GM18498 (cell line): Measurements from ENCODE around the gene SLC25A31.

Experiments used
- ATAC-seq: cut with Tn5 transposase; IDR thresholded peaks from one replicate; pipeline ENCODE4 v1.9.1; 2021; ENCODE audit warnings: mild to moderate bottlenecking, moderate library complexity; ENCODE audit not compliant: unreplicated experiment

The SLC25A31 gene

DNA sequence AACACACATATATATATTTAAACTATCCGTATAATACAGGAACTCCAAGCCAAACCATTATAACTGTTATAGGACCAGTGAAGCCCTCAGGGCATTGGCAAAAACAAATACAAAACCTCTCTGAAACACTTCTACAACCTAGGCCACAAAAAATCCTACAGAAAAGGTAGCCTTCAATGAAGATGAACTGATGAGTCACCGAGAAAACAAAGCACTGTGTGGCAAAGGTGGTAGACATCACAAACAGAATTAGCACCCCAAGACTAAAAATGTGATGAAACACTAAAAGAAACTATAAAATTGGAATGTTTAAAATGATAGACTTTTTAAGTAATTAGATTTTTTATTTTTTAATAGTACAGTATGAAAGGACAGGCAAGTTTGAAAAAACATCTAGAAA, 46.4 kb downstream of the SLC25A31 start:
- ATAC-seq = no peak

DNA sequence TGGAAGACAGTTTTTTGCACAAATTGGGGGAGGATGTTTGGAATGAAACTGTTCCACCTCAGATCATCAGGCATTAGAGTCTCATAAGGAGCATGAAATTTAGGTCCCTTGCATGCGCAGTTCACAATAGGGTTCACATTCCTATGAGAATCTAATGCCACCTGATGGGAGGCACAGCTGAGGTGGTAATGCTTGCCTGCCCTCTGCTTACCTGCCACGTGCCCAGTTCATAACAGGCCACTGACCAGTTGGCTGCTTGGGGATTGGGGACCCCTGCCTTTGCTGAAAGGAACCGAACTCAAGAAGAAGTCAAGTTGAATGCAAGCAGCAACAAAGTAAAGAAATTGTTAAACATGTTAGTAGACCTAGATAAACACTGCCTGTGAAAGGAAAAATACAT, 47.3 kb downstream of the SLC25A31 start:
- no peak for ATAC-seq

GRCh38 chr4:127778102-127778501, 47.9 kb downstream of the SLC25A31 start:
- ATAC-seq = no peak

DNA sequence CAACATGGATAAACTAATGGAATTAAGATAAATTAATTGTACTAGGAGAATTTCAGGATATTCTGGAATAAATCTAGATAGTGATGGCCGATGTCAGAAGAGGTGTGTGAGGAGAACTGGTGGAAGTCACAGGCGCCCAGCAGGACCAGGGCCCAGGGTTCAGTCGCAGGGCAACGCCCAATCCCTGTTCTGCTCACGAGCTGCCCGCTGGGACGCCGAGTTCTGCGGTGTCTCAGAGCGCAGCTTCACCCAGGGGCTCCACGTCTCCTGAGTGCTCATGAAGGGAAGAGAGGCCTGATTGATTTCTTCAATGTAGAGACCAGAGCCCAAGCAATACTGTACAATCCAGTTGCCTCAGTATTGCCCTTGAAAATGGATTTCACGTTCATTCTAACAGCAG, 50.4 kb downstream of the SLC25A31 start:
- ATAC-seq = no peak

- ATAC-seq = peak; percentile 39
Measured at GRCh38 chr4:127781300-127782024, 51.3 kb downstream of the SLC25A31 start.

DNA sequence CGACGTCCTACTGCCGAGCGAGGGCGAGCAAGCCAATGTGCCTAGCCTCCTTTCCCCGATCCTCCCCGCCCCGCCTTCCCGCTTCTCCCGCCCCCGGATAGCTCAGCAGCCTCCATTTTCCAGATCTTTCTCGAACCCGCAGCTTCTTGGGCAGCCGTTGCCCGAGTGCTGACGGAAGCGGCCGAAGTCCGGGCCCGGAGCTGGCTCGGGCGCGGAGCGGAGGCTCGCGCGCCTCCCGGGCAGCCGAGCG, 51.8 kb downstream of the SLC25A31 start:
- ATAC-seq = peak; percentile 79

GRCh38 chr4:127782275-127783025, 52.2 kb downstream of the SLC25A31 start, which contains the start of gene HSPA4L:
Gene HSPA4L (plus strand): TSS chr4:127782322. CDS start chr4:127782551, 229 bp downstream.
- peak; percentile 43 for ATAC-seq

DNA sequence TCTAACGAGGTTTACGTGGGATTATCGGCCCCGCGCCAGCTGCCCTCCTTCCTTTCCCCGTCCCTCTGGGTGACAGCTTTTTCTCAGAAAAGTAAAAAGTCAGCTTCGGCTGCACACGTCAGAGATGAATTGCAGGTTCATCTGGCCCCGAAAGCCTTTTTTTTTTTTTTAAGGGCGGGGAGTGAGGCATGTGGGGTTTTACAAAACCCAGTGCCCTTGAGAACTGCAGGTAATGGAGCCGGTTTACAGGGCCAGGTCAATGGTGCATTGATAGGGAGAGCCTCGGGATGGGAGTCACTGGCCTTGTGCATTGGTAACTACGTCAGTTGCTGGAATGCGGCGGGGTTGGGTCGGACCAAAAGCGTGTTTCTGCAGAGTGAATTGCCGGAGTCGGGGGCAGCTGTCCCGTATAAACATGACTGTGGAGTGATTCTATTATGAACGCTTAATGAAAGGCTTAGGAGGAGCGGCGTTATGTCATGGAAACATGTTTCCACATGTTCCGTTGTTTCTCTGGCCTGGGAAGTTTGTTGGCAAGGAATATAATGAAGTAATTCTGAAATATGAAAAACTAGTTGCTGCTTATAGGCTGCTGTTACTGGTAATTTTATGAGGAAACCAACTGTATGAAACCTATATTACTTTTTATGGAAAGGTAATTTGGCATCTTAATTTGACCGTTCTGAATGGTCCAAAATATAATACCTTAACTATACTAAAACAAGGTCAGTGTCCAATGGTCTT, 53.0 kb downstream of the SLC25A31 start:
- ATAC-seq = peak; percentile 11

DNA sequence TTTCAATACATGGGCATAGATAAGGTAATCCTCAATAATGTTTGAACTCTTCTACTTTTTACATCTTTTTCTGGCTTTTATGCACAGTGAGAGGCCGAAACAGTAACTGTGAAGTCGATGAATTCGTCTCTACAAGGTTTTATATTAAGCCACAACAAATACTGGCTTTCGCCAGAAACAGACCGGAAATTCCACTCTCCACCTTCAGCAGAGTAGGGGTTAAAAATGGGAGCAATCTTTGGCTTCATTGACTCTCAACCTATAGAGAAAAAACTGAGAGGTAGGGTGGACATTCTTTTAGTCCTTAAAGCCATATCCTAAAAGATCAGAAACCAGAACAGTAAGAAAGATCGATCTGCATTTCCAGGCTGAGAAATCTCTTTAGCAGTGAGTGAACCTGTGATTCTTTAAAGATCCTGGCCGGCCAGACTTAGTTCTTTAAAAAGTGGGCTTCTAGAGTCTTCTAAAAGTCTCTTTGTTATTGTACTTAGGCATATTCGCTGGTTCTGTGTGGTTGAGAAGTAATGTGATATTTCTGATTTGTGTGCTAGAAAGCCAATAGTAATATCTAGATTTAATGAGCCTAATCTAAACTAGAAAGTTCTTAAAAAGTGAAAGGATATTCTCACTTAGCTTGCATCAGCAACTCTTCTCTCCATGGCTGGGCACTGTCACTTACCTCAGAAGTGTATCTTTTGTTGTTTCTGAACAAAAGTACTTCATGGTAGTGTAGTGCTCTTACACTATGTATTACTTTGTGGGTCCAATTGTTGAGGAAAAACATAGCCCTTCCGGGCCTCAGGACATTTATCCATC, 54.0 kb downstream of the SLC25A31 start:
- no peak for ATAC-seq

- no peak for ATAC-seq
Measured at GRCh38 chr4:127788517-127788916, 58.3 kb downstream of the SLC25A31 start.

- no peak for ATAC-seq
Measured at GRCh38 chr4:127791391-127791790, 61.2 kb downstream of the SLC25A31 start.

DNA sequence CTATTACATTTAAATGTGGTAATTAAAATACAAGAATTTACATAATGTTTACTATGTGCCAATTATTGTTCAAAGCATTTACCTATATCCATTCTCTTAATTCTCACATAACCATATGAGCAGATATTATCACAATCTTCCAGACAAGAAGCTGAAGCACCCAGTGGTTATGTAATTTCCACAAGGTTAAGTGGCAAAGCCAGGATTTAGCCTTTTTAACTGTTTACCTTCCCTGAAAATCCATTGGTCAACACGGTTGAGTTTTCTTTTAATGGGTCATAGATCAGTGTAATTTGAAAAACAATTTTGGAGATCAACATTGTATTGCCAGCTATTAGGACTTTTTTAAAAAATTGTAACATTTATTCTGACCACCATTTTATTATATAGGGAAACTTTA, 63.3 kb downstream of the SLC25A31 start:
- no peak for ATAC-seq

GRCh38 chr4:127799711-127800110, 69.5 kb downstream of the SLC25A31 start:
- ATAC-seq = no peak

- no peak for ATAC-seq
Measured at GRCh38 chr4:127809173-127809800, 79.1 kb downstream of the SLC25A31 start.

DNA sequence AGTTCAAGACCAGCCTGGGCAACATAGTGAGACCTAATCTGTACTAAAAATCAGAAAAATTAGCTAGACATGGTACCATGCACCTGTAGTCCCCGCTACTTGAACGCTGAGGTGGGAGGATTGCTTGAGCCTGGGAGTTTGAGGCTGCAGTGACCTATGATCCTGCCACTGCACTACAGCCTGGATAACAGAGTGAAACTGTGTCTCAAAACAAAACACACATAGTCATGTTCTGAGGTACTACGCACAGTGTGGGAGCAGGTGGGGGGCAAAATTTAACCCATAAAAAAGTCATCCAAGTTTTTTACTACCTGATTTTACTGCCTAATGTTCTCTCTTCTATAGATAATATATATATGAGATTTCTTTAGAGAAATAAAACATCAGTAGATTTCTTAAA, 80.4 kb downstream of the SLC25A31 start:
- ATAC-seq = no peak

DNA sequence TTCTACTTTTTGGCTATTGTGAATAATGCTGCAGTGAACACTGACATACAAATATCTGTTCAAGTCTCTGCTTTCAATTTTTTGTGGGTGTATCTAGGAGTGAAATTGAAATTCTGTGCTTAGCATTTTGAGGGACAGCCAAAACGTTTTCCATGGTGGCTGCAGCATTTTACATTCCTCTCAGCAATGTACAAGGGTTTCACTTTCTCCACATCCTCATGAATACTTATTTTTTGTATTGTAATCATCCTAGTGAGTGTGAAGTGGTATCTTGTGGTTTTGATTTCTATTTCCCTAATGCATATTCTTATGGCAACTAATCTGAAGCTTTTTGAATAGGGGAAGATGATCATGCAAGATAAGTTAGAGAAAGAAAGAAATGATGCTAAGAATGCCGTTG, 92.2 kb downstream of the SLC25A31 start:
- ATAC-seq = no peak
